GM18907 (cell line): ENCODE measurements around the gene FXYD5.
"Not testable (repeated sequence)": the region's sequence is repeated elsewhere in the genome, so short reads cannot be mapped to it uniquely, and the experiment has no call there.

Experiments
- ATAC-seq: cut with Tn5 transposase; IDR thresholded peaks from one replicate; pipeline ENCODE4 v1.9.1; 2021; ENCODE audit warnings: mild to moderate bottlenecking, moderate library complexity; ENCODE audit not compliant: unreplicated experiment

FXYD5 gene

GRCh38 chr19:35177377-35178274, 23.1 kb downstream of the FXYD5 start:
- ATAC-seq: no peak

GRCh38 chr19:35178701-35179100, 24.2 kb downstream of the FXYD5 start:
- no peak for ATAC-seq

- ATAC-seq: no peak
Observed at GRCh38 chr19:35179830-35180229, 25.3 kb downstream of the FXYD5 start.

GRCh38 chr19:35181387-35181786, 26.9 kb downstream of the FXYD5 start:
- no peak for ATAC-seq

GRCh38 chr19:35184267-35184666, 29.7 kb downstream of the FXYD5 start:
- ATAC-seq: no peak

GRCh38 chr19:35184884-35185283, 30.3 kb downstream of the FXYD5 start:
- no peak for ATAC-seq

GRCh38 chr19:35194012-35194984, 39.8 kb downstream of the FXYD5 start:
- ATAC-seq: no peak

GRCh38 chr19:35195830-35196229, 41.3 kb downstream of the FXYD5 start:
- no peak for ATAC-seq

GRCh38 chr19:35196861-35197260, 42.3 kb downstream of the FXYD5 start:
- ATAC-seq: not testable (repeated sequence)

GRCh38 chr19:35199481-35199880, 44.9 kb downstream of the FXYD5 start:
- no peak for ATAC-seq

GRCh38 chr19:35202722-35203688, 48.5 kb downstream of the FXYD5 start:
- ATAC-seq: no peak

GRCh38 chr19:35204799-35205732, 50.5 kb downstream of the FXYD5 start:
- peak; percentile 56 for ATAC-seq

- ATAC-seq: peak; percentile 2
Observed at GRCh38 chr19:35205733-35206323, 51.3 kb downstream of the FXYD5 start.

GRCh38 chr19:35206379-35206778, 51.8 kb downstream of the FXYD5 start:
- peak; percentile 35 for ATAC-seq

- peak; percentile 16 for ATAC-seq
Observed at GRCh38 chr19:35206855-35207254, 52.3 kb downstream of the FXYD5 start.

GRCh38 chr19:35207391-35207871, 52.9 kb downstream of the FXYD5 start:
- ATAC-seq: no peak

- ATAC-seq: no peak
Observed at GRCh38 chr19:35208121-35208520, 53.6 kb downstream of the FXYD5 start.

- no peak for ATAC-seq
Observed at GRCh38 chr19:35209646-35210045, 55.1 kb downstream of the FXYD5 start.
